Glutamatergic neuron (in vitro differentiated cells): ENCODE data around the gene C12orf56. TPM values are rescaled to one million over a fixed set of nuclear protein-coding genes. Genes with fewer than 3 reads are reported as not detected.

Experiments
- DNase-seq: peaks from one replicate; pipeline ENCODE4 v3.0.0; 2022
- H3K27ac Mint-ChIP-seq: one replicate; pipeline ENCODE4 v1.8.0; 2020; ENCODE audit warnings: mild to moderate bottlenecking, mixed read lengths, inconsistent platforms; ENCODE audit not compliant: unreplicated experiment
- H3K27me3 Mint-ChIP-seq: one replicate; pipeline ENCODE4 v1.8.0; 2020; ENCODE audit warnings: mild to moderate bottlenecking, moderate library complexity, mixed read lengths, inconsistent platforms; ENCODE audit not compliant: unreplicated experiment
- H3K36me3 Mint-ChIP-seq: one replicate; pipeline ENCODE4 v1.8.0; 2020; ENCODE audit warnings: mild to moderate bottlenecking, mixed read lengths, inconsistent platforms; ENCODE audit not compliant: unreplicated experiment
- H3K4me1 Mint-ChIP-seq: one replicate; pipeline ENCODE4 v1.8.0; 2020; ENCODE audit warnings: mild to moderate bottlenecking, low read depth, mixed read lengths, inconsistent platforms; ENCODE audit not compliant: unreplicated experiment
- H3K4me3 Mint-ChIP-seq: one replicate; pipeline ENCODE4 v1.8.0; 2020; ENCODE audit warnings: mild to moderate bottlenecking, mixed read lengths, inconsistent platforms; ENCODE audit not compliant: unreplicated experiment
- H3K9me3 Mint-ChIP-seq: one replicate; pipeline ENCODE4 v1.8.0; 2020; ENCODE audit warnings: mild to moderate bottlenecking, moderate library complexity, mixed read lengths, inconsistent platforms; ENCODE audit not compliant: unreplicated experiment
- long read RNA-seq: library from polyadenylated mRNA; unstranded; transcript quantifications from one replicate; pipeline ENCODE4 v2.0.0, GENCODE V29; 2020; ENCODE audit not compliant: unreplicated experiment
- total RNA-seq: library from RNA; stranded (reverse); fragmentation: NEBNext Ultra II Directional; extraction: Animal tissue kit (Norgen Biotek cat#: 25700); gene quantifications from one replicate; pipeline ENCODE4 v1.2.1, GENCODE V29; 2021; ENCODE audit not compliant: unreplicated experiment
- TF ChIP-seq, protein P1 (sequence below): fragments of 200-600 bp; sonication (generic); IDR thresholded peaks from one replicate; pipeline ENCODE4 v1.5.0; 2021; ENCODE audit not compliant: partially characterized antibody, unreplicated experiment

C12orf56 gene
- total RNA-seq: 1.8 TPM
- long read RNA-seq, partial matches to known transcripts: 1 of 2 reads
- long read RNA-seq, other reads (novel, unspliced or antisense): 1 of 2 reads

DNA sequence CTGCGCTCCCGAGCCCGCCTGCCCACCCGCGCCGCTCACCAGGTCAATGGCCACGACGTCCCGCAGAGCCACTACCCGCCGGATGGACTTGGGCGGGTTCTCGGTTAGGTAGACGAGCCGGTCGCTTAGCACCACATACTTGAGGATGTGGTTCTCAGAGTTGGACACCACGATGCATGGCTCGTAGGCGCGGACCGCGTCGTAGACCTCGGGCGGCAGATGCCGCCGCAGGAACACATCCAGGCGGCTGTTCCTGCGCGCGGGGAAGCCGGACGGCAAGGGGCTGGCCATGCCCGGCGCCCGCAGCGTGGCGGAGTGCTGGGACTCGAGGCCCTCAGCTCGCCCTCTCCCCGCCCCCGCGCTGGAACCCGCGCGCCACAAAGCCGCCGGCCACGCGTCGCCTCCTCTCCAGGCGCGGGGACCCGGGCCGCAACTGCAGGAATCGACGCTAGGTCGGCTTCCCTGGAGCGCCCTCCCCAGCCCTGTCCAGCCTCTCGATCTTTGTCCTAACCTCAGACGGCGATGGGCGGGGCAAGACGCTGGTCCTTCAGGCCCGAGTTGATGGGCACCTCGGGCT lies at the start of gene C12orf56:
Gene C12orf56, minus strand, starts transcription at position 484 of the 577 bp plus-strand sequence. Its CDS starts 193 bp downstream, at position 291.
- Mint-ChIP-seq H3K27ac (no peak within 1 kb of the TSS), H3K36me3 (no peaks in the 10 kb centered on the region), H3K4me3 (peak within 1 kb of the TSS; percentile 85), H3K27me3 (no peaks in the 10 kb centered on the region), H3K4me1 (no peaks in the 10 kb centered on the region), H3K9me3 (peaks cover 1% of the 10 kb centered on the region)
- TF ChIP-seq, protein P1, sequence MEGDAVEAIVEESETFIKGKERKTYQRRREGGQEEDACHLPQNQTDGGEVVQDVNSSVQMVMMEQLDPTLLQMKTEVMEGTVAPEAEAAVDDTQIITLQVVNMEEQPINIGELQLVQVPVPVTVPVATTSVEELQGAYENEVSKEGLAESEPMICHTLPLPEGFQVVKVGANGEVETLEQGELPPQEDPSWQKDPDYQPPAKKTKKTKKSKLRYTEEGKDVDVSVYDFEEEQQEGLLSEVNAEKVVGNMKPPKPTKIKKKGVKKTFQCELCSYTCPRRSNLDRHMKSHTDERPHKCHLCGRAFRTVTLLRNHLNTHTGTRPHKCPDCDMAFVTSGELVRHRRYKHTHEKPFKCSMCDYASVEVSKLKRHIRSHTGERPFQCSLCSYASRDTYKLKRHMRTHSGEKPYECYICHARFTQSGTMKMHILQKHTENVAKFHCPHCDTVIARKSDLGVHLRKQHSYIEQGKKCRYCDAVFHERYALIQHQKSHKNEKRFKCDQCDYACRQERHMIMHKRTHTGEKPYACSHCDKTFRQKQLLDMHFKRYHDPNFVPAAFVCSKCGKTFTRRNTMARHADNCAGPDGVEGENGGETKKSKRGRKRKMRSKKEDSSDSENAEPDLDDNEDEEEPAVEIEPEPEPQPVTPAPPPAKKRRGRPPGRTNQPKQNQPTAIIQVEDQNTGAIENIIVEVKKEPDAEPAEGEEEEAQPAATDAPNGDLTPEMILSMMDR: no peak
- DNase-seq: peak; percentile 62

- Mint-ChIP-seq H3K36me3 (no peaks in the 10 kb centered on the region), H3K27ac (no peak overlapping the region), H3K27me3 (no peaks in the 10 kb centered on the region), H3K4me1 (no peaks in the 10 kb centered on the region), H3K4me3 (no peak overlapping the region), H3K9me3 (no peaks in the 10 kb centered on the region)
- DNase-seq: no peak
- TF ChIP-seq, protein P1: no peak
Observed at GRCh38 chr12:64440100-64440499, 49.5 kb upstream of the C12orf56 start.

DNA sequence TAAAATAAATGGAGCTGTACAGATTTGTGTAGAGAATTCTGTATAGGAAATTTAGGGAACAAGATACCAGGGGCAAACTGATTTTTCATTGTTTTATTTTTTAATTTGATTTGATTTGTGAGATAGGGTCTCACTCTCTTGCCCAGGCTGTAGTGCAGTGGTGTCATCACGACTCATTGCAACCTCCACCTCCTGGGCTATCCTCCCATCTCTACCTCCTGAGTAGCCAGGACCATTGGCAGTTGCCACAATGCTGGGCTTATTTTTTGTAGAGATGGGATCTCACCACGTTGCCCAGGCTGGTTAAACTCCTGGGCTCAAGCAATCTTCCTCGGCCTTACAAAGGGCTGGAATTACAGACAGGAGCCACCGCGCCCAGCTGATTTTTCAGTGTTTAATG lies 43.4 kb upstream of the C12orf56 start:
- Mint-ChIP-seq H3K27ac (no peak overlapping the region), H3K4me1 (no peaks in the 10 kb centered on the region), H3K27me3 (no peaks in the 10 kb centered on the region), H3K36me3 (no peaks in the 10 kb centered on the region), H3K4me3 (no peak overlapping the region), H3K9me3 (no peaks in the 10 kb centered on the region)
- TF ChIP-seq, protein P1: no peak
- DNase-seq: no peak

DNA sequence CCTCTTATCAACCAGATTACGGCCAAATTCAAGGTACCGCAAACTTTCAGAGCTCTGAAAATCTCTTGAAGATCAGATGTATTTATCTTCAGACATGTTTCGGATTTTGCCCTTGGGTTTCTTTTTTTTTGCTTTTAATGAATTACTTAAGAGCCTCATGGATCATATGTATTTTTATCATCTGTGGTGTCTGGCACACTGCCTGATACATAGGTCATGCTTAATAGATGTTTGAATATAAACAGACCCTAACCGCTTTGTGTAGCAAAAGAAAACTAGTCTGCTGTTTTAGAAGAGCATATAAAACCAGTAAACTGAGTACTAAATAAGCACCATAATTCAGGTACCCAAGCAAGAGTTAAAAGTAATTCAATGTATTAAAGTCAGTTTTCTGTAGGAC lies 41.2 kb upstream of the C12orf56 start:
- Mint-ChIP-seq H3K4me3 (no peak overlapping the region), H3K36me3 (no peaks in the 10 kb centered on the region)

GRCh38 chr12:64430886-64431285 lies 40.3 kb upstream of the C12orf56 start:
- Mint-ChIP-seq H3K36me3 (no peaks in the 10 kb centered on the region), H3K4me3 (no peak overlapping the region), H3K27ac (no peak overlapping the region), H3K27me3 (no peaks in the 10 kb centered on the region), H3K9me3 (peaks cover 1% of the 10 kb centered on the region), H3K4me1 (no peaks in the 10 kb centered on the region)
- no peak for DNase-seq
- TF ChIP-seq, protein P1: no peak

More for the DNA sequence above, 41.2 kb upstream of the C12orf56 start:
- TF ChIP-seq, protein P1: no peak
- DNase-seq: no peak
- H3K27ac Mint-ChIP-seq: no peak overlapping the region
- H3K4me1 Mint-ChIP-seq: no peaks in the 10 kb centered on the region
- no peaks in the 10 kb centered on the region for H3K27me3 Mint-ChIP-seq
- H3K9me3 Mint-ChIP-seq: no peaks in the 10 kb centered on the region
